MCF 10A (cell line): ENCODE data around the gene PDZD4. TPM values are rescaled to one million over a fixed set of nuclear protein-coding genes. Genes with fewer than 3 reads are reported as not detected.
A peak's percentile ranks its signal among the peaks of the same experiment; 100 is the strongest.

Experiments
- Bru-seq: library from RNA; stranded (reverse); fragments of 400-500 nt; gene quantifications from one replicate; lab custom pipeline; 2021; lab: Mats Ljungman, UMichigan
- BruChase-seq, 2 experiments: library from RNA; stranded (reverse); fragments of 400-500 nt; gene quantifications; one replicate each; lab custom pipeline; 2021; lab: Mats Ljungman, UMichigan
- BruUV-seq: library from RNA; stranded (reverse); fragments of 400-500 nt; replicated peaks from 2 replicates; lab custom pipeline; 2021; lab: Mats Ljungman, UMichigan
- CTCF ChIA-PET: fragments of 300-600 bp; sonication (Branson Sonifier 250); formaldehyde crosslinking; extraction: SDS; loops from one replicate; lab custom pipeline; 2021; ENCODE audit warnings: antibody characterized with exemption, inconsistent platforms; lab: Yijun Ruan, JAX
- POLR2A ChIA-PET: fragments of 300-600, 350-650 bp; sonication (Branson Sonifier 250); formaldehyde crosslinking; extraction: SDS; loops from one replicate; lab custom pipeline; 2020; ENCODE audit warnings: antibody characterized with exemption, inconsistent platforms; lab: Yijun Ruan, JAX
- DNase-seq: peaks from one replicate; pipeline ENCODE4 v3.0.0-alpha.2; 2018; ENCODE audit not compliant: unreplicated experiment
- H3K27ac Mint-ChIP-seq: one replicate; pipeline ENCODE4 v1.8.0; 2022; ENCODE audit warnings: mild to moderate bottlenecking, low read depth, mixed read lengths; ENCODE audit not compliant: unreplicated experiment
- H3K27me3 Mint-ChIP-seq: one replicate; pipeline ENCODE4 v1.8.0; 2022; ENCODE audit warnings: mixed read lengths; ENCODE audit not compliant: insufficient read depth, unreplicated experiment
- H3K36me3 Mint-ChIP-seq: one replicate; pipeline ENCODE4 v1.8.0; 2022; ENCODE audit warnings: mild to moderate bottlenecking, moderate library complexity, mixed read lengths; ENCODE audit not compliant: insufficient read depth, unreplicated experiment
- H3K4me1 Mint-ChIP-seq: one replicate; pipeline ENCODE4 v1.8.0; 2022; ENCODE audit warnings: mixed read lengths; ENCODE audit not compliant: insufficient read depth, unreplicated experiment
- H3K4me3 Mint-ChIP-seq: one replicate; pipeline ENCODE4 v1.8.0; 2022; ENCODE audit warnings: mild to moderate bottlenecking, moderate library complexity, mixed read lengths; ENCODE audit not compliant: unreplicated experiment
- H3K9me3 Mint-ChIP-seq: one replicate; pipeline ENCODE4 v1.8.0; 2022; ENCODE audit warnings: mixed read lengths; ENCODE audit not compliant: unreplicated experiment
- intact Hi-C: fragments of 100-400 bp; cut with micrococcal nuclease; formaldehyde crosslinking; loops from 2 replicates; pipeline ENCODE4 v1.14.1; 2022
- long read RNA-seq: library from polyadenylated mRNA; stranded (forward); transcript quantifications from one replicate; pipeline ENCODE4 v2.0.0, GENCODE V29; 2022
- total RNA-seq: library from RNA; stranded (reverse); gene quantifications from 2 replicates; pipeline ENCODE4 v1.2.3, GENCODE V29; 2022
- TF ChIP-seq, protein P1 (sequence below): fragments of 200-600 bp; IDR thresholded peaks from one replicate; pipeline ENCODE4 v1.8.0; 2022; ENCODE audit warnings: antibody characterized with exemption, mild to moderate bottlenecking; ENCODE audit not compliant: unreplicated experiment

PDZD4 gene, protein sequence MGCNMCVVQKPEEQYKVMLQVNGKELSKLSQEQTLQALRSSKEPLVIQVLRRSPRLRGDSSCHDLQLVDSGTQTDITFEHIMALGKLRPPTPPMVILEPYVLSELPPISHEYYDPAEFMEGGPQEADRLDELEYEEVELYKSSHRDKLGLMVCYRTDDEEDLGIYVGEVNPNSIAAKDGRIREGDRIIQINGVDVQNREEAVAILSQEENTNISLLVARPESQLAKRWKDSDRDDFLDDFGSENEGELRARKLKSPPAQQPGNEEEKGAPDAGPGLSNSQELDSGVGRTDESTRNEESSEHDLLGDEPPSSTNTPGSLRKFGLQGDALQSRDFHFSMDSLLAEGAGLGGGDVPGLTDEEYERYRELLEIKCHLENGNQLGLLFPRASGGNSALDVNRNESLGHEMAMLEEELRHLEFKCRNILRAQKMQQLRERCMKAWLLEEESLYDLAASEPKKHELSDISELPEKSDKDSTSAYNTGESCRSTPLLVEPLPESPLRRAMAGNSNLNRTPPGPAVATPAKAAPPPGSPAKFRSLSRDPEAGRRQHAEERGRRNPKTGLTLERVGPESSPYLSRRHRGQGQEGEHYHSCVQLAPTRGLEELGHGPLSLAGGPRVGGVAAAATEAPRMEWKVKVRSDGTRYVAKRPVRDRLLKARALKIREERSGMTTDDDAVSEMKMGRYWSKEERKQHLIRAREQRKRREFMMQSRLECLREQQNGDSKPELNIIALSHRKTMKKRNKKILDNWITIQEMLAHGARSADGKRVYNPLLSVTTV
- total RNA-seq (0.29 TPM in 1 of 2 replicates, not detected in the other), Bru-seq, nascent RNA (percentile 10 among the genes with signal in this experiment), BruChase-seq, experiment 1, labeled RNA remaining after a 6-hour chase (percentile 12 among the genes with signal in this experiment), BruChase-seq, experiment 2, labeled RNA remaining after a 2-hour chase (percentile 6 among the genes with signal in this experiment)
- long read RNA-seq = 0 reads

DNA sequence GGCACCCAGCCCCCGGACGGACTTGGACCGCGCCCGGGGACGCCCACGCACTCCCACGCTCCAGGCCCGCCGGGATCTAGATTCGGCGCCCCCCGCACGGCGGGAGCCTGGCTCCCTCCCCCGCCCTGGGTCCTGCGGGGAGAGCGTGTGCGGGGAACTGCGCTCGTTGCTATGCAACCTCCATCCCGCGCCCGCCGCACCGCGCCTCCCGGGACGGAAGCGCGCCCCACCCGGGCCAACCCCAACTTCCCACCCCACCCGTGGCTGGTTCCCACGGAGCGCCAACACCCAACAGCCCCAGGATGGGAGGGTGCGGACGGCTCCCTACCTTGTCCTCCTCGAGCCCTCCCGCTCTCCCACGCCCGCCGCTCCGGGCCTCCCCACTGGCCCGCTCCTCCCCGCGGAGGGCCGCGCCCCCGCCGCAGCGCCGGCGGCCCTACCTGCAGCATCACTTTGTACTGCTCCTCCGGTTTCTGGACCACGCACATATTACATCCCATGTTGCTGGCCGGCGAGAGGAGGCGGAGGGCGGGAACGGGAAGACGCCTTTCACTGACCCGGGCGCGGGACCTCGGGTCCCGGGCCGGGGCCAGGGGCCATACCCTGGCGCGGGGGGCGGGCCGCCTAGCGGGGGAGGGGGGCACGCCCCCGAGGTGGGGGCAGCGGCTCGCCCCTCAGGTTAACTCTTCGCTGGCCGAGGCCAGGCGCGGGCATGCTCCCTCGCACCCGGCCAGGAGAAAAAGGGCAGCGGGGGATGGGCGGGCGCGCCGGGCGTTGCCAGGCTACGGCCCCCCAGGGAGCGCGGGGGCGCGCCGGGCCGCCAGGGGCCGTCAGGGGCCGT, at the start of gene PDZD4:
PDZD4 (minus strand) TSS at position 746 of the 841 bp plus-strand sequence; CDS start at position 500, 246 bp downstream.
- Mint-ChIP-seq H3K4me1 (no peaks in the 10 kb centered on the region), H3K4me3 (peak within 1 kb of the TSS; percentile 44), H3K9me3 (no peaks in the 10 kb centered on the region), H3K27ac (no peak within 1 kb of the TSS), H3K27me3 (peaks cover 70% of the 10 kb centered on the region), H3K36me3 (no peaks in the 10 kb centered on the region)
- BruUV-seq = no TSS peak
- ChIA-PET POLR2A (no interaction called here), CTCF (no interaction called here)
- intact Hi-C loops = no loop called here
- TF ChIP-seq, protein P1, sequence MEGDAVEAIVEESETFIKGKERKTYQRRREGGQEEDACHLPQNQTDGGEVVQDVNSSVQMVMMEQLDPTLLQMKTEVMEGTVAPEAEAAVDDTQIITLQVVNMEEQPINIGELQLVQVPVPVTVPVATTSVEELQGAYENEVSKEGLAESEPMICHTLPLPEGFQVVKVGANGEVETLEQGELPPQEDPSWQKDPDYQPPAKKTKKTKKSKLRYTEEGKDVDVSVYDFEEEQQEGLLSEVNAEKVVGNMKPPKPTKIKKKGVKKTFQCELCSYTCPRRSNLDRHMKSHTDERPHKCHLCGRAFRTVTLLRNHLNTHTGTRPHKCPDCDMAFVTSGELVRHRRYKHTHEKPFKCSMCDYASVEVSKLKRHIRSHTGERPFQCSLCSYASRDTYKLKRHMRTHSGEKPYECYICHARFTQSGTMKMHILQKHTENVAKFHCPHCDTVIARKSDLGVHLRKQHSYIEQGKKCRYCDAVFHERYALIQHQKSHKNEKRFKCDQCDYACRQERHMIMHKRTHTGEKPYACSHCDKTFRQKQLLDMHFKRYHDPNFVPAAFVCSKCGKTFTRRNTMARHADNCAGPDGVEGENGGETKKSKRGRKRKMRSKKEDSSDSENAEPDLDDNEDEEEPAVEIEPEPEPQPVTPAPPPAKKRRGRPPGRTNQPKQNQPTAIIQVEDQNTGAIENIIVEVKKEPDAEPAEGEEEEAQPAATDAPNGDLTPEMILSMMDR = no peak
- DNase-seq = no peak

DNA sequence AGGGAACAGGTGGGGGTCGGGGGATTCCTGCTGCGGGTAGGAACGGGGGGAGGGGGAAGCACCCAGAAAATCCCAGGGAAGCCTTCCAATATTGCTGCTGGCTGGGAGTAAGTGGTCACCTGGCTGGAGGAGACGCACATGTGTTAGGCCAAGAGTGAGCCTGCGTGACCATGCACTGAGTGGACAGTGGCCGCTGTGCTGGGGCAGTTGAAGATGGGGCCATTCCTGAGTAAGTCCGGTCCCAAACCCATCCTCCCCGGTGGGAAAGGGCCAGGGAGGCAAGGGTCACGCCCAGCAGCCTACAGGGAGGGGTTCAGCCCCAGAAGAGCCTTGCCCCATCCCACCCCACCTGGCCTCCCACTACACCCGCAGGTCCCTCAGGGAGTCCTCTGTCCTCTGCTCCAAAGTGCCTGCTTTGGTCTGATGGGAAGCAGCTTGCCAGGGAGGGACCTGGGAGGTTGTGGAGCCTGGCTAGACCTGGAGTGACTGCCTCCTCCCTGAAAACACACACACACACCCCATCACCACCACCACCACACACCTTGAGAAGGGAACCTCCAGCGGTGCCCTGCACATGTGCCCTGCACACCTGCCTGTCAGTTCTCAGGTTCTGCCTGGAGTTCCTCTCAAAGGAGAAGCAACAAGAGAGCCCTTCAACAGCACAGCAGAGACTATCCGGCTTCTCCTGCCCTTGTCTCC, 49.5 kb upstream of the PDZD4 start:
- ChIA-PET POLR2A (no interaction called here), CTCF (no interaction called here)
- no peak for DNase-seq
- TF ChIP-seq, protein P1 = no peak
- no TSS peak for BruUV-seq
- no peak overlapping the region for H3K27ac Mint-ChIP-seq
- no peak overlapping the region for H3K4me3 Mint-ChIP-seq
- H3K36me3 Mint-ChIP-seq = no peaks in the 10 kb centered on the region
- H3K4me1 Mint-ChIP-seq = no peaks in the 10 kb centered on the region
- H3K9me3 Mint-ChIP-seq = no peaks in the 10 kb centered on the region
- peaks cover 37% of the 10 kb centered on the region for H3K27me3 Mint-ChIP-seq
- intact Hi-C loops = no loop called here

DNA sequence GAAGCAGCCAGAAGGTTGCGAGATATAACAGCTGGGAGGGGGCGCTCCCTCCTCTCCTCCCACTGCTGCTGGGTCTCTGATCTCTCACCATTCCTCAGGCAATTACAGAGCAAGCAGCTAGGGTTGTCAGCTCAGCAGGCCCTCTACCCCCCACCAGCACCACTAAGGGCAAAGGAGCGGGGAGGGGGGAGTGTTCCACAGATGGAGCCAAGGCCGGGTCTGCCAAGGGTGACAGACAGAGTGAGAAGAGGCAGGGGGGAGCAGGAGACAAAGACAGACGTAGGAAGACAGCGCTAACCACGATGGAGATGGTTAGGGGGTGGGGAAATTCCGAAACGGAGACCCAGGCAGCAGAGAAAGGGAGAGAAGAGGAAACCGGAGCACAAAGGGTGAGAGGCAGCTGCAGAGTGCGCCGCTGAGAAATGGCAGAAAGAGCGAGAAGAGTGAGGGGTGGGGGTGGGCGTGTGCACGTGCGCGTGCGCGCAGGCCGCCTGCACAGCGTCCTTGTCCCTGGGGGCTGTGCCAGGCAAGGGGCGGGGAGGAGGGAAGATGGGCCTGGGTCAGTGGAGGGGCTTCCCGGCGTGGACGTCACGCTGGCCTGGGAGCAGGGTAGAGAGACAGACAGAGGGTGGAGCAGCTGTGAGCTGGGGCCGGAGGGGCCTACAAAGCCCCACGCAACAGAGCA, 48.8 kb upstream of the PDZD4 start:
- intact Hi-C loops = no loop called here
- H3K36me3 Mint-ChIP-seq = no peaks in the 10 kb centered on the region

More for the DNA sequence above, 48.8 kb upstream of the PDZD4 start:
- Mint-ChIP-seq H3K27me3 (peaks cover 44% of the 10 kb centered on the region), H3K4me1 (no peaks in the 10 kb centered on the region), H3K27ac (no peak overlapping the region), H3K9me3 (no peaks in the 10 kb centered on the region), H3K4me3 (no peak overlapping the region)
- TF ChIP-seq, protein P1 = no peak
- POLR2A ChIA-PET = no interaction called here
- no TSS peak for BruUV-seq
- CTCF ChIA-PET = no interaction called here
- no peak for DNase-seq
